Activated naive CD4-positive, alpha-beta T cell treated with anti-CD3 and anti-CD28 coated beads, Interleukin-2, amount 10 ng/mL, durations not matched to agents 7 days and 5 days (primary cell): ENCODE measurements around the gene INTU.
"Not testable (repeated sequence)": the region's sequence is repeated elsewhere in the genome, so short reads cannot be mapped to it uniquely, and the experiment has no call there.

Experiments
- CTCF ChIA-PET: fragments of 350-600 bp; sonication (Branson Sonifier 250); formaldehyde crosslinking; loops from one replicate; lab custom pipeline; 2021; ENCODE audit warnings: antibody characterized with exemption; lab: Charles Lee
- DNase-seq: peaks from one replicate; pipeline ENCODE4 v3.0.0-alpha.2; 2020
- H3K27ac Mint-ChIP-seq: one replicate; pipeline ENCODE4 v1.8.0; 2021; ENCODE audit warnings: mild to moderate bottlenecking, moderate library complexity, mixed read lengths
- H3K27me3 Mint-ChIP-seq: one replicate; pipeline ENCODE4 v1.8.0; 2021; ENCODE audit warnings: mild to moderate bottlenecking, mixed read lengths
- H3K36me3 Mint-ChIP-seq: one replicate; pipeline ENCODE4 v1.8.0; 2021; ENCODE audit warnings: mixed read lengths
- H3K4me1 Mint-ChIP-seq: one replicate; pipeline ENCODE4 v1.8.0; 2021; ENCODE audit warnings: mixed read lengths
- H3K4me3 Mint-ChIP-seq: one replicate; pipeline ENCODE4 v1.8.0; 2021; ENCODE audit warnings: mild to moderate bottlenecking, moderate library complexity, mixed read lengths
- H3K9me3 Mint-ChIP-seq: one replicate; pipeline ENCODE4 v1.8.0; 2021; ENCODE audit warnings: mixed read lengths

The INTU gene

GRCh38 chr4:127622921-127623796, 9.6 kb upstream of the INTU start:
- no peaks in the 10 kb centered on the region for H3K36me3 Mint-ChIP-seq
- DNase-seq = no peak
- H3K4me3 Mint-ChIP-seq = no peak overlapping the region
- H3K4me1 Mint-ChIP-seq = peaks cover 5% of the 10 kb centered on the region
- peaks cover 33% of the 10 kb centered on the region for H3K27me3 Mint-ChIP-seq
- CTCF ChIA-PET = interaction anchor here (0.6 kb wide), 1 partner anchor 109 kb away, joined by 3 read pairs; no protein-coding TSS in a partner anchor
- H3K27ac Mint-ChIP-seq = no peak overlapping the region
- peaks cover 2% of the 10 kb centered on the region for H3K9me3 Mint-ChIP-seq

- DNase-seq = no peak
- H3K27me3 Mint-ChIP-seq = peaks cover 37% of the 10 kb centered on the region
- H3K27ac Mint-ChIP-seq = no peak overlapping the region
- no peaks in the 10 kb centered on the region for H3K9me3 Mint-ChIP-seq
- H3K4me3 Mint-ChIP-seq = no peak overlapping the region
- peaks cover 5% of the 10 kb centered on the region for H3K4me1 Mint-ChIP-seq
- H3K36me3 Mint-ChIP-seq = no peaks in the 10 kb centered on the region
- CTCF ChIA-PET = interaction anchor here (0.6 kb wide), 1 partner anchor 109 kb away, joined by 3 read pairs; no protein-coding TSS in a partner anchor
These were observed 9.0 kb upstream of the INTU start for GRCh38 chr4:127623797-127624083.

- H3K9me3 Mint-ChIP-seq = no peaks in the 10 kb centered on the region
- H3K4me1 Mint-ChIP-seq = peaks cover 5% of the 10 kb centered on the region
- H3K4me3 Mint-ChIP-seq = no peak overlapping the region
- H3K27me3 Mint-ChIP-seq = peaks cover 37% of the 10 kb centered on the region
- CTCF ChIA-PET = interaction anchor here (0.6 kb wide), 1 partner anchor 108 kb away, joined by 3 read pairs; no protein-coding TSS in a partner anchor
- H3K36me3 Mint-ChIP-seq = no peaks in the 10 kb centered on the region
- no peak for DNase-seq
- H3K27ac Mint-ChIP-seq = no peak overlapping the region
These were observed 8.6 kb upstream of the INTU start for GRCh38 chr4:127624173-127624572.

GRCh38 chr4:127629371-127629770, 3.4 kb upstream of the INTU start:
- Mint-ChIP-seq H3K27ac (no peak overlapping the region), H3K36me3 (no peaks in the 10 kb centered on the region), H3K9me3 (no peaks in the 10 kb centered on the region), H3K4me3 (no peak overlapping the region), H3K27me3 (peaks cover 30% of the 10 kb centered on the region), H3K4me1 (peaks cover 11% of the 10 kb centered on the region)
- CTCF ChIA-PET = no interaction called here
- DNase-seq = no peak

- Mint-ChIP-seq H3K36me3 (no peaks in the 10 kb centered on the region), H3K27me3 (peaks cover 27% of the 10 kb centered on the region), H3K27ac (no peak overlapping the region), H3K4me1 (peaks cover 11% of the 10 kb centered on the region), H3K4me3 (no peak overlapping the region), H3K9me3 (no peaks in the 10 kb centered on the region)
- CTCF ChIA-PET = interaction anchor here (0.7 kb wide), 1 partner anchor 24 kb away, joined by 3 read pairs; no protein-coding TSS in a partner anchor
- DNase-seq = no peak
These were observed 2.6 kb upstream of the INTU start for GRCh38 chr4:127630152-127630551.

GRCh38 chr4:127631420-127631819, 1.3 kb upstream of the INTU start:
- Mint-ChIP-seq H3K9me3 (no peaks in the 10 kb centered on the region), H3K4me1 (peaks cover 11% of the 10 kb centered on the region), H3K36me3 (no peaks in the 10 kb centered on the region), H3K27me3 (peaks cover 27% of the 10 kb centered on the region), H3K4me3 (no peak overlapping the region), H3K27ac (no peak overlapping the region)
- DNase-seq = no peak
- CTCF ChIA-PET = no interaction called here

GRCh38 chr4:127634181-127634580, 1.4 kb downstream of the INTU start:
- Mint-ChIP-seq H3K9me3 (no peaks in the 10 kb centered on the region), H3K36me3 (no peaks in the 10 kb centered on the region), H3K27ac (no peak overlapping the region), H3K27me3 (peaks cover 20% of the 10 kb centered on the region), H3K4me1 (peaks cover 11% of the 10 kb centered on the region), H3K4me3 (no peak overlapping the region)
- no peak for DNase-seq
- CTCF ChIA-PET = no interaction called here

- Mint-ChIP-seq H3K4me1 (no peaks in the 10 kb centered on the region), H3K27ac (no peak overlapping the region), H3K36me3 (no peaks in the 10 kb centered on the region), H3K9me3 (no peaks in the 10 kb centered on the region), H3K27me3 (no peaks in the 10 kb centered on the region), H3K4me3 (no peak overlapping the region)
- DNase-seq = no peak
- CTCF ChIA-PET = no interaction called here
These were observed 8.8 kb downstream of the INTU start for GRCh38 chr4:127641524-127641923.

- H3K27ac Mint-ChIP-seq = no peak overlapping the region
- CTCF ChIA-PET = no interaction called here
These were observed 9.4 kb downstream of the INTU start for GRCh38 chr4:127642169-127642568.

GRCh38 chr4:127643791-127644190, 11.0 kb downstream of the INTU start:
- DNase-seq = no peak
- no peaks in the 10 kb centered on the region for H3K9me3 Mint-ChIP-seq
- H3K27ac Mint-ChIP-seq = no peak overlapping the region
- H3K36me3 Mint-ChIP-seq = no peaks in the 10 kb centered on the region
- CTCF ChIA-PET = no interaction called here
- no peak overlapping the region for H3K4me3 Mint-ChIP-seq
- no peaks in the 10 kb centered on the region for H3K27me3 Mint-ChIP-seq
- no peaks in the 10 kb centered on the region for H3K4me1 Mint-ChIP-seq

More at GRCh38 chr4:127642169-127642568, 9.4 kb downstream of the INTU start:
- no peaks in the 10 kb centered on the region for H3K9me3 Mint-ChIP-seq
- DNase-seq = no peak
- no peaks in the 10 kb centered on the region for H3K4me1 Mint-ChIP-seq
- H3K4me3 Mint-ChIP-seq = no peak overlapping the region
- H3K36me3 Mint-ChIP-seq = no peaks in the 10 kb centered on the region
- H3K27me3 Mint-ChIP-seq = no peaks in the 10 kb centered on the region

- no peaks in the 10 kb centered on the region for H3K27me3 Mint-ChIP-seq
- H3K4me3 Mint-ChIP-seq = no peak overlapping the region
- H3K27ac Mint-ChIP-seq = no peak overlapping the region
- no peak for DNase-seq
- H3K4me1 Mint-ChIP-seq = no peaks in the 10 kb centered on the region
- no peaks in the 10 kb centered on the region for H3K9me3 Mint-ChIP-seq
- CTCF ChIA-PET = no interaction called here
- no peaks in the 10 kb centered on the region for H3K36me3 Mint-ChIP-seq
These were observed 15.3 kb downstream of the INTU start for GRCh38 chr4:127648061-127648460.

GRCh38 chr4:127655590-127655989, 22.8 kb downstream of the INTU start:
- H3K36me3 Mint-ChIP-seq, H3K4me3 Mint-ChIP-seq, H3K9me3 Mint-ChIP-seq, H3K4me1 Mint-ChIP-seq, DNase-seq, CTCF ChIA-PET, H3K27me3 Mint-ChIP-seq, H3K27ac Mint-ChIP-seq: not testable (repeated sequence)

- H3K27ac Mint-ChIP-seq = no peak overlapping the region
- H3K4me1 Mint-ChIP-seq = no peaks in the 10 kb centered on the region
- no peaks in the 10 kb centered on the region for H3K36me3 Mint-ChIP-seq
- H3K27me3 Mint-ChIP-seq = no peaks in the 10 kb centered on the region
- H3K9me3 Mint-ChIP-seq = no peaks in the 10 kb centered on the region
- CTCF ChIA-PET = no interaction called here
- no peak overlapping the region for H3K4me3 Mint-ChIP-seq
- DNase-seq = no peak
These were observed 23.4 kb downstream of the INTU start for GRCh38 chr4:127656047-127656680.

GRCh38 chr4:127660284-127660885, 27.6 kb downstream of the INTU start:
- H3K4me1 Mint-ChIP-seq = no peaks in the 10 kb centered on the region
- no peak for DNase-seq
- CTCF ChIA-PET = no interaction called here
- H3K9me3 Mint-ChIP-seq = no peaks in the 10 kb centered on the region
- no peak overlapping the region for H3K27ac Mint-ChIP-seq
- H3K27me3 Mint-ChIP-seq = peaks cover 3% of the 10 kb centered on the region
- no peak overlapping the region for H3K4me3 Mint-ChIP-seq
- H3K36me3 Mint-ChIP-seq = no peaks in the 10 kb centered on the region
